Measurements from ENCODE around the gene LAMA4. TPM values are rescaled to one million over a fixed set of nuclear protein-coding genes. Genes with fewer than 3 reads are reported as not detected.

Gene LAMA4
- total RNA-seq, 6 experiments from 2014 or later, result 80.6 to 130 (median 89.8) TPM

DNA sequence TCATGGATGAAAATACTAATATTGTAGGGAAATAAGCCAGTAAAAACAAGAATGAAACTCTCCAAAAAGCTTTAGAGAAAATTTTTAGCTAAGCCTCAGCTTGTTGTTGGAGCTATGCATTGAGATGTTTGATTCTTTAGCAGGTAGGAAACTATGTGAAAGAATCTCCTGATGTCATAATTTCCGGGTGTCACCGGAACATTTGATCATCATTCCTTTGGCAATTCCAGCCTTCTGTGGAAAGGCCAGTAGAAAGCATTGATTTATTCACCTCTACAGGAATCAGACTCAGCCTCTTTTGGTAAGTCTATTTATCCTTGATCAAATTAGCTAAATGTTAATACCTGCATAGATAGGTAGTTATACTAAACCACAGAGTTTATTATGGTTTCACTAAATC, 157.5 kb downstream of the LAMA4 start:
- no peak for TF ChIP-seq CTCF (IDR thresholded peaks at IDR 0.05)
- peaks cover under 1% of the 10 kb centered on the region for H3K27me3 Mint-ChIP-seq (ENCODE audit: insufficient read depth)
- no peaks in the 10 kb centered on the region for H3K9me3 Mint-ChIP-seq
- no peak for DNase-seq
- H3K36me3 Mint-ChIP-seq (ENCODE audit: low read depth), result peaks cover 8% of the 10 kb centered on the region; the same call in 1 of the 2 replicates
- H3K4me1 Mint-ChIP-seq (ENCODE audit: low read depth), result peaks cover 5% of the 10 kb centered on the region
- H3K4me3 Mint-ChIP-seq, result no peak overlapping the region
- no peak overlapping the region for H3K27ac Mint-ChIP-seq

GRCh38 chr6:112087916-112088315, 166.5 kb downstream of the LAMA4 start:
- H3K36me3 Mint-ChIP-seq (ENCODE audit: low read depth), result no peaks in the 10 kb centered on the region
- H3K27me3 Mint-ChIP-seq (ENCODE audit: insufficient read depth), result peaks cover 2% of the 10 kb centered on the region

GRCh38 chr6:112087136-112087911, 167.0 kb downstream of the LAMA4 start, which contains the start of the genes FAM229B and TUBE1:
TSS of gene FAM229B (plus strand) at chr6:112087591. CDS start at chr6:112099284, 11,693 bp downstream.
TSS of gene TUBE1 (minus strand) at chr6:112087482. CDS start at chr6:112087434, 48 bp downstream.
- Mint-ChIP-seq H3K27ac (no peak within 1 kb of the TSS), H3K36me3 (ENCODE audit: low read depth) (no peaks in the 10 kb centered on the region), H3K27me3 (ENCODE audit: insufficient read depth) (peaks cover 2% of the 10 kb centered on the region), H3K4me1 (ENCODE audit: low read depth) (peaks cover 10% of the 10 kb centered on the region), H3K4me3 (0 out of 2 replicates have a peak within 1 kb of the TSS, but pooled peaks have one; percentile 6), H3K9me3 (no peaks in the 10 kb centered on the region)
- no peak; the same call in 1 of the 2 replicates for TF ChIP-seq CTCF (IDR thresholded peaks at IDR 0.05)
- DNase-seq, result peak; percentile 97

More at GRCh38 chr6:112087916-112088315, 166.5 kb downstream of the LAMA4 start:
- no peak for TF ChIP-seq CTCF (IDR thresholded peaks at IDR 0.05)
- peaks cover 10% of the 10 kb centered on the region for H3K4me1 Mint-ChIP-seq (ENCODE audit: low read depth)
- H3K27ac Mint-ChIP-seq, result no peak overlapping the region
- DNase-seq, result no peak
- no peaks in the 10 kb centered on the region for H3K9me3 Mint-ChIP-seq
- H3K4me3 Mint-ChIP-seq, result no peak overlapping the region

DNA sequence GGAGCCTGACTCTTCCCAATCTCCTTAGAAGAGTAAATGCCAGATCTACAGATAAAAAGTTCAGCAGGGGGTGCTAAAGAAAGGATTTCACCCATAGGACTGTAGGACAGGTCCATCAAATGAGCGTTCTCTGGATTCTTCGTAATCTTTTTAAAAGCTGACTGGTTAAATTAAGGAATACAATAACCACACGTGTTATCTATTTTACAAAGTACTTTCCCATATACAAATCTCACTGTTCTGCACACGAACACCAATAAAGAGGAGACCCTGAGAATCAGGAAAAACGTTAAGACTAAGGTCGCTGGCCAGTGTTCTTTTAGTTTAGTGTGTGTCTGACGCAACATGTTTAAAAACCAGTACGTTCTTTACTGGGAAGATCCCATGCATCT, 167.6 kb downstream of the LAMA4 start:
- peak; percentile 60 for DNase-seq

More for the DNA sequence above, 167.6 kb downstream of the LAMA4 start:
- peak; percentile 55 for TF ChIP-seq CTCF (IDR thresholded peaks at IDR 0.05)
- Mint-ChIP-seq H3K4me3 (no peak overlapping the region), H3K9me3 (no peaks in the 10 kb centered on the region), H3K4me1 (ENCODE audit: low read depth) (peaks cover 10% of the 10 kb centered on the region), H3K36me3 (ENCODE audit: low read depth) (no peaks in the 10 kb centered on the region), H3K27ac (no peak overlapping the region), H3K27me3 (ENCODE audit: insufficient read depth) (peaks cover under 1% of the 10 kb centered on the region)

Data from HFFc6 (cell line).